Stimulated activated CD4-positive, alpha-beta T cell treated with anti-CD3 and anti-CD28 coated beads, Interleukin-1b, Interleukin-23, amount 100 ng/mL, for 4 hours (primary cell): ENCODE data around the gene ARL4C.

Experiments
- DNase-seq, 2 donors: peaks; one replicate each; pipeline ENCODE4 v3.0.0-alpha.2; 2020; ENCODE audit warnings: low read depth in 2 of 2

Gene ARL4C

GRCh38 chr2:234500394-234501006, 3.6 kb upstream of the ARL4C start:
- peak; percentile 54 to 63 for DNase-seq

- no peak for DNase-seq
Observed at GRCh38 chr2:234497594-234498235, 834 bp upstream of the ARL4C start.

- peak in 1 of 2 donors; percentile 36 for DNase-seq
Observed at GRCh38 chr2:234496055-234496834, 636 bp downstream of the ARL4C start.

GRCh38 chr2:234495251-234496054, 1.4 kb downstream of the ARL4C start:
- DNase-seq, result no peak

GRCh38 chr2:234494361-234495250, 2.3 kb downstream of the ARL4C start:
- DNase-seq, result no peak

GRCh38 chr2:234493796-234494195, 3.1 kb downstream of the ARL4C start:
- DNase-seq, result no peak

GRCh38 chr2:234492717-234493485, 4.0 kb downstream of the ARL4C start:
- DNase-seq, result no peak

GRCh38 chr2:234491897-234492296, 5.0 kb downstream of the ARL4C start:
- no peak for DNase-seq

- no peak for DNase-seq
Observed at GRCh38 chr2:234491281-234491680, 5.6 kb downstream of the ARL4C start.

- DNase-seq, result no peak
Observed at GRCh38 chr2:234490271-234491091, 6.4 kb downstream of the ARL4C start.

GRCh38 chr2:234488913-234489451, 7.9 kb downstream of the ARL4C start:
- peak in 1 of 2 donors; percentile 54 for DNase-seq

- DNase-seq, result no peak
Observed at GRCh38 chr2:234488486-234488885, 8.4 kb downstream of the ARL4C start.

GRCh38 chr2:234487356-234487755, 9.5 kb downstream of the ARL4C start:
- DNase-seq, result no peak

- DNase-seq, result peak in 1 of 2 donors; percentile 53
Observed at GRCh38 chr2:234483568-234484251, 13.2 kb downstream of the ARL4C start.

GRCh38 chr2:234481301-234481700, 15.6 kb downstream of the ARL4C start:
- DNase-seq, result no peak

- no peak for DNase-seq
Observed at GRCh38 chr2:234480337-234480736, 16.5 kb downstream of the ARL4C start.

GRCh38 chr2:234479465-234479864, 17.4 kb downstream of the ARL4C start:
- DNase-seq, result no peak

GRCh38 chr2:234478121-234478858, 18.6 kb downstream of the ARL4C start:
- DNase-seq, result no peak
